ENCODE data around the gene XRCC2. TPM values are rescaled to one million over a fixed set of nuclear protein-coding genes. Genes with fewer than 3 reads are reported as not detected.

Gene XRCC2
- total and polyA plus RNA-seq, 2 experiments from 2014 or later: 3.4 to 4.1 TPM

- DNase-seq (ENCODE audit: low read depth in 1 of 2, low spot score in 1 of 2): no peak
- H3K27me3 ChIP-seq: no peaks in the 10 kb centered on the region
- no peaks in the 10 kb centered on the region for H3K36me3 ChIP-seq
- H3K27ac ChIP-seq: no peak overlapping the region
- no peaks in the 10 kb centered on the region for H3K9me3 ChIP-seq (ENCODE audit: low read depth)
- no peak overlapping the region for H3K4me3 ChIP-seq
- H3K4me1 ChIP-seq (ENCODE audit: low read depth): peaks cover 9% of the 10 kb centered on the region
- TF ChIP-seq CTCF (IDR thresholded peaks at IDR 0.05; ENCODE audit: low read depth, low read length): no peak
Measured at GRCh38 chr7:152677808-152678670, 2.1 kb upstream of the XRCC2 start.

- peak; percentile 31 to 66 for DNase-seq (ENCODE audit: low read depth in 1 of 2, low spot score in 1 of 2)
- H3K27ac ChIP-seq: no peak overlapping the region
Measured at GRCh38 chr7:152674860-152675758, 832 bp downstream of the XRCC2 start.

DNA sequence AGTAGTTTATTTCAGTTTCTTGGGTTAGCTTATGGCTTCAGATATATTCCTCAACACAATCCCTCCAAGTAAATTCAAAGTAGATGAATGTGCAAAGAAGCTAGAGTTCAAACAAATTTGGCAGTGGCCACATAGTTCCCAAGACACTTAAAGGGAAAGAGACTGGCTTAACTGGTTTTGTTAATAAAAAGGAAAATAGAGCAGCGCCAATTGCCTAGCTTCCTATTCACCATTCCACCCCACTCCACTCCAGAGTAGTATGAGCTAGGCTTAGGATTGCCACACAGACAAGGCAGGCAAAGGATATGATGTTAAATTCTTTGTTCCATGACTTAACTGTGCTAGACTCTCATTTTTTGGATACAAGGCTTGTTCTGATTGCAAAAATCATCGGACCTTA is 2.0 kb downstream of the XRCC2 start:
- no peak overlapping the region for H3K4me3 ChIP-seq
- TF ChIP-seq CTCF (IDR thresholded peaks at IDR 0.05; ENCODE audit: low read depth, low read length): no peak

More at GRCh38 chr7:152674860-152675758, 832 bp downstream of the XRCC2 start:
- Histone ChIP-seq H3K4me3 (peak overlapping the region; percentile 63), H3K36me3 (no peaks in the 10 kb centered on the region), H3K27me3 (no peaks in the 10 kb centered on the region), H3K9me3 (ENCODE audit: low read depth) (no peaks in the 10 kb centered on the region), H3K4me1 (ENCODE audit: low read depth) (peaks cover 9% of the 10 kb centered on the region)
- no peak for TF ChIP-seq CTCF (IDR thresholded peaks at IDR 0.05; ENCODE audit: low read depth, low read length)

GRCh38 chr7:152672626-152673025 is 3.3 kb downstream of the XRCC2 start:
- Histone ChIP-seq H3K4me3 (no peak overlapping the region), H3K4me1 (ENCODE audit: low read depth) (peaks cover 9% of the 10 kb centered on the region), H3K27me3 (no peaks in the 10 kb centered on the region), H3K36me3 (no peaks in the 10 kb centered on the region), H3K9me3 (ENCODE audit: low read depth) (no peaks in the 10 kb centered on the region), H3K27ac (no peak overlapping the region)
- no peak for TF ChIP-seq CTCF (IDR thresholded peaks at IDR 0.05; ENCODE audit: low read depth, low read length)
- no peak for DNase-seq (ENCODE audit: low read depth in 1 of 2, low spot score in 1 of 2)

More for the DNA sequence above, 2.0 kb downstream of the XRCC2 start:
- Histone ChIP-seq H3K9me3 (ENCODE audit: low read depth) (no peaks in the 10 kb centered on the region), H3K4me1 (ENCODE audit: low read depth) (peaks cover 9% of the 10 kb centered on the region), H3K27me3 (no peaks in the 10 kb centered on the region), H3K27ac (no peak overlapping the region), H3K36me3 (no peaks in the 10 kb centered on the region)
- no peak for DNase-seq (ENCODE audit: low read depth in 1 of 2, low spot score in 1 of 2)

DNA sequence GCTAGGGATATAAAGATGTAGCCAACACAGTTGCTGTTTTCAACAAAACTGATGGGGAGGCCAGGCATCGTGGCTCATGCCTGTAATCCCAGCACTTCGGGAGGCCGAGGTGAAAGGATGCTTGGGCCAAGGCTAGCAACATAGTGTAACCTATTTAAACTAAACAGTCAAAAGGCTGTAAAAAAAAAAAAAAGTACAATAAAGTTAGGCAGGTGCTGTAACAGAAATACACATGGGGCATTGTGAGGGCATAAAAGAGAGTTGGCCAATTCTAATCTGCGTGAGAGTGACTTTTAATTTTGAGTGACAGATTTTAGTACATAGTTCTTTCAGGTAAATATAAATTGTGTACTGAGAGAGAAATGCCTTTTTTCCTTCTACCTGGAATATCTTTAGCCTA is 6.2 kb downstream of the XRCC2 start:
- peaks cover under 1% of the 10 kb centered on the region for H3K4me1 ChIP-seq (ENCODE audit: low read depth)
- no peaks in the 10 kb centered on the region for H3K36me3 ChIP-seq
- DNase-seq (ENCODE audit: low read depth in 1 of 2, low spot score in 1 of 2): no peak
- no peak for TF ChIP-seq CTCF (IDR thresholded peaks at IDR 0.05; ENCODE audit: low read depth, low read length)
- no peaks in the 10 kb centered on the region for H3K9me3 ChIP-seq (ENCODE audit: low read depth)
- no peak overlapping the region for H3K27ac ChIP-seq
- H3K27me3 ChIP-seq: no peaks in the 10 kb centered on the region
- no peak overlapping the region for H3K4me3 ChIP-seq

All from cardiac muscle cell (in vitro differentiated cells and primary cell).